Measurements from ENCODE around the gene MTA3. TPM values are rescaled to one million over a fixed set of nuclear protein-coding genes. Genes with fewer than 3 reads are reported as not detected.

Gene MTA3
- 17.5 and 19.5 TPM in 2 replicates for total RNA-seq

DNA sequence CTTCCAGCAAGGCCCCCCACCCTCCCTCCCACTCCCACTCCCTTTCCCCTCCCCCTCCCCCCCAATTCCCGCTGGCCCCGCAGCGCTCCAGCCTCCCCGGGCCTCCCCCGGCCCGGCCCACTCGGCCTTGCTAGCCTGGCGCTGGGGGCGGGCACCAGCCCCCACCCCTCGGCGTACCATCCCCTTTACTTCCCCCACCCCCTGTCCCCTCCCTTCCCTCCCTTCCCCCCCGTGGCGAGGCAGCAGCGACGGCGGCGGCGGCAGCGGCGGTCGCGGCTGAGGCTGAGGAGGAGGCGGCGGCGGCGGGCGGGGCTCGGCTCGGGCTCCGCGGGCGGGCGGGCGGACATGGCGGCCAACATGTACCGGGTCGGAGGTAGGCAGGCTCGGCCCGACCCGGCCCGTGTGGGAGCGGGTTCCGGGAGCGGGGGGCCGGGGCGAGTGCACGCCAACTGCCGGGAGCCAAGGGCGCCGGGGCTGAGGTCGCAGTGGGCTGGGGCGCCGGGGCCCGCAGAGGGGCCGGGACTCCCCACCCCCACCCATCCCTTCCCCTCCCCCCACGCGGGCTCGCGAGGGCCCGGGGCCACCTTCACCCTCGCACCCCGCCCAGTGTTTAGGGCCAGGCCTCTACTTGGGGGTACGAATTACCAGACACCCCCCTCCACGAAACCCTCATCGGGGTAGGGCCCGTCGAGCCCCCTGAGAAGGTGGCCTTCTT, at the start of gene MTA3:
TSS of gene MTA3 (plus strand) at position 232 of the 715 bp plus-strand sequence. CDS start at position 346, 114 bp downstream.

DNA sequence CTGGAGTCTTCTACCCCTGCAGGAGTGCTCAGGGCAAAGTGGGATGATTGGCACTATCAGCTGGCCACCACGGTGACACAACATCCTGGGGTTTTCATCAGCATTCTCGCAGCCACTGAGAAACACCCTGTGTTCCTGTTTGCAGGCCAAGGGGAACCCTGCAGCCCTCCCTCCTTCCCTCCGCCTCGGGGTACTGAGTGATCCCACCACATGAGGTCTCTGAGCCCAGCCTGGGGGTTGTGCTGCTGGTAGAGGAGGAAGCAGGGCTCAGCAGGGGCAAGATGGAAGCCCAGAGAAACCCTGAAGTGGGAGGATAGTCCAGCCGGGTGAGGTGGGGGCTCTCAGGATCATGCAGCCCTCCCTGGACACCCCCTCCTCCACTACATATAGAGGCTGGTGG, 195.7 kb downstream of the MTA3 start, which contains the start of gene OXER1:
TSS of gene OXER1 (minus strand) at position 40 of the 400 bp plus-strand sequence. CDS start 73 bp downstream, outside the sequence.

DNA sequence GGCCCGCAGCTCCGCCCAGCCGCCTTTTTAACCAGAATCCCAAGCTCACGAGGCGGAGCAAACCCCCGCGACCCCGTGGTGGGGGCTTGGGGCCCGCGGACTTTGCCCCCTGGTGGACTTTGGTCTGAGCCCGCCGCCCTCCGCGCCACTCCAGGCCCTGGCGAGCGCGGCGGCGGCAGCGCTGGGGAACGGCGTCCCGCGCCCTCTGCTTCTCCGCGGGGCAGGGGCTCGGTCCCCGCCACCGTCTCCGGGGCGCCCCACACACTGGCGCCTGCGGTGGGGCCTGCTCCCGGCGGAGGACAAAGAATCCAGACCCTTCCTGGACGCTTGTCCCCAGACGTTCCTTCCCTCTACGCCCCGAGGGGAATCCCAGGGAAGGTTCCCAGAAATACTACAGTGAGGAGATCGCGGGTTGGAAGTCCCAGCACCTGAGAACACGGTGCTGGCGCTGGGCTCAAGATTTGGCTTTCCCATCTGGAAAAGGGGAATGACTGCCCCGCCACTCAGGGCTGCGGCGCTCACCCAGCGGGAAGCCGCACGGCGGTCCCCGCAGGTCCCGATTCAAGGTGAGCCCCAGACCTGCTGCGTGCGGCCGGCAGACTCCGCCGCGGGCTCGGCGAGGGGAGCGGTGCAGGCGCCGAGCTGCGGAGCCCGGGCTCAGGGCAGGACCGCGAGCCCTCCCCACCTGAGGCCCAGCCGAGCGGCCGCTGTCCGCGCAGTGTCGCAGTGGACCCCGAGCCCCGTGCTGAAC, 224.3 kb downstream of the MTA3 start, which contains the start of gene HAAO:
TSS of gene HAAO (minus strand) at position 1 of the 751 bp plus-strand sequence. CDS start 47 bp downstream, outside the sequence.

Other genes with a start within 250 kb of the MTA3 start
- gene COX7A2L, start 207.4 kb upstream of the MTA3 start, total RNA-seq = 197 and 210 TPM in 2 replicates
- not detected in 2 replicates for gene KCNG3, start 74.7 kb upstream of the MTA3 start, total RNA-seq
- gene OXER1, start 195.5 kb downstream of the MTA3 start, total RNA-seq = under 0.01 and 0.17 TPM in 2 replicates
- 3.9 and 4.2 TPM in 2 replicates for gene HAAO, start 224.0 kb downstream of the MTA3 start, total RNA-seq

Measured in bronchus fibroblast of lung (primary cell).